NCI-H2196 treated with DMSO at 0.1 percent for 48 hours (cell line): ENCODE measurements around the gene UBA1.

Experiments used
- DNase-seq: peaks from one replicate; lab custom pipeline; 2025; ENCODE audit not compliant: unreplicated experiment; lab: John Stamatoyannopoulos, UW

The UBA1 gene

GRCh38 chrX:47210661-47211425 is 17.2 kb downstream of the UBA1 start:
- no peak for DNase-seq

DNA sequence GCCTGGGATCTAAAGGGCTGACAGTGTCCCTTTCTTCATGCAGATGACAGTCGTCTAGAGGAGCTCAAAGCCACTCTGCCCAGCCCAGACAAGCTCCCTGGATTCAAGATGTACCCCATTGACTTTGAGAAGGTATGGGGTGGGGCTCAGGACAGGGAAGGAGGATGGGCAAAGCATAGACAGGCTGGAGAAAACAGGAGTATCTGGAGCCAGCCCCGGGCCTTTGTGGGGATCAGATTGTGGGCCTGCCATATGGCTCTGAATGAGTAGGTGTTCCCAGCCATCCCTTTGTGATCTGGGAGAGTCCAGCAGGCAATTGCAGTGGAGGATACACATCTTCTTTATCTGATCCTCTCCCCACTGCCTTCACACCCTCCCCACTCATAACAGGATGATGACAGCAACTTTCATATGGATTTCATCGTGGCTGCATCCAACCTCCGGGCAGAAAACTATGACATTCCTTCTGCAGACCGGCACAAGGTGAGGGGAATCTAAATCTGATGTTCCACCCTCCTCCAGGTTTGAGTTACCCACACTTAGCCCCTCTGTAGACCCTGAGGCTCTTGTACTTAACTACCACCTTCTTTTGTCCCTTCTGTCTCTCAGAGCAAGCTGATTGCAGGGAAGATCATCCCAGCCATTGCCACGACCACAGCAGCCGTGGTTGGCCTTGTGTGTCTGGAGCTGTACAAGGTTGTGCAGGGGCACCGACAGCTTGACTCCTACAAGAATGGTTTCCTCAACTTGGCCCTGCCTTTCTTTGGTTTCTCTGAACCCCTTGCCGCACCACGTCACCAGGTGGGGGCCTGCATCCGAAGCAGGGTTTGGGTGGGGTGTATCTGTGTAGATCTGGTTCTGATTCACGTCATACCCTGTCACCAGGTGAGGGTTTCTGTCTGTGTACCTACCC is 19.0 kb downstream of the UBA1 start:
- no peak for DNase-seq

DNA sequence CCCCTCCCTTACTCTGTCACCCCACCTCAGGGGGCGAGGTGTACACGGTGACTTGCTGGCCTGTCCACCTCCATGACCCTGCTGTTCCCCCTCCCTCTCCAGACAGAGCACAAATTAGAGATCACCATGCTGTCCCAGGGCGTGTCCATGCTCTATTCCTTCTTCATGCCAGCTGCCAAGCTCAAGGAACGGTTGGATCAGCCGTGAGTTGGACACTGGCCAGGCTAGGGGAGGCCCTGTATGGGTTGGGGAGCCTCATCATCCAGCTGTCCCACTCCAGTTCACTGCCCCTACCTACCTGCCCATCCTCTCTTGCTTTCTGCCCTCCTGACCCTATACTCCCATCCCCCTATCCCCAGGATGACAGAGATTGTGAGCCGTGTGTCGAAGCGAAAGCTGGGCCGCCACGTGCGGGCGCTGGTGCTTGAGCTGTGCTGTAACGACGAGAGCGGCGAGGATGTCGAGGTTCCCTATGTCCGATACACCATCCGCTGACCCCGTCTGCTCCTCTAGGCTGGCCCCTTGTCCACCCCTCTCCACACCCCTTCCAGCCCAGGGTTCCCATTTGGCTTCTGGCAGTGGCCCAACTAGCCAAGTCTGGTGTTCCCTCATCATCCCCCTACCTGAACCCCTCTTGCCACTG is 20.9 kb downstream of the UBA1 start:
- no peak for DNase-seq

DNA sequence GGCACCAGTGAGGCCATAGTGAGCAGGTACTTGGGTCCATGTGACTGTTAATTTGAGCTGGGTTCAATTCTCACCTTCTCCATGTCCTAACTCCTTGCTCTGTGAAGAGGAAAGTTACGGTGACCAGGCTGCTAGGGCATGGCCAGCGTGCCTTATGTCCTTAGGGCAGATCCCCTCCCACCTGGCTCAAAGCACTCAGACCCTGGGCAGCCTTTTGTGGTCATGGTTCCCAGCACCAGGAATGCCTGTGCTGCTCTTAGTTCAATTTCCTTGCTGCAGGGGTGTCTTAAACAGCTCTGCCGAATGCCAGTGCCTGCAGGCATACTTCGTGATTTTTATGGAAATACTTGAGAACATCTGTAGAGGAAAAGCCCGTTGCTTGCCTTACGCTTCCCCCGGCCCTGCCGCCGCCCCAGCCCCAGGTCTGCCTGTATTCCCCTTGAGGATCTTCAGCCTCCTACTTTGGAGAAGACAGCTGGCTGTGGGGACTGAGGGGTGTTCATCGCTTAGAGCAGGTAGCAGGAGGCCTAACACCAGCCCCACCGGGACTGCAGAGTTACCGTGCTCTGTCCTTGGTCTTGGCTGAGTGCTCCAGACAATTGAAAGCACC is 21.8 kb downstream of the UBA1 start:
- no peak for DNase-seq

DNA sequence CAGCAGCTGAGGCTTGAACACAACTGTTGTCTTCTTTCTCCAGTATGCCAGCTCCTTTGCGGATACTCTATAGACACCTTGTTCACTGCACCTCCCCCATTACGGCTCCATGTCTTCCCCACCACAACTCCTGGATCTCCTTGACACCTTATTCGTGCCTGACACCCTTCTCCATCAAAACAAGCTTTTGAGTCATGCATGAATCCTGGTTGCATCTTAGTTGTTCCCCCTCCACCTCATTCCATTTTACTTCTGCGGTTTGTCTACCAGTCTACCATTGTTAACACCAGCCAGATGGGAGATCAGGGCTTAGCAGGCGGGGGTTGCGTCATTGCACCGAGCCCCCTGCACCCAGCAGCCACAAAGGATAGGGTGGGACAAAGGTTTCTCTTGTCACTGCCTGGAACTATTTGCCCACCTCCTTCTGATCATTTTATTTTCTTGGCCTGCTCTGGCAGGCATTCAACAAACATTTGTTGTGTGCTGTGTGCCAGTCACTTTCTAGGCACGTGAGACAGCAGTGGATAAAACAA is 22.8 kb downstream of the UBA1 start:
- no peak for DNase-seq

DNA sequence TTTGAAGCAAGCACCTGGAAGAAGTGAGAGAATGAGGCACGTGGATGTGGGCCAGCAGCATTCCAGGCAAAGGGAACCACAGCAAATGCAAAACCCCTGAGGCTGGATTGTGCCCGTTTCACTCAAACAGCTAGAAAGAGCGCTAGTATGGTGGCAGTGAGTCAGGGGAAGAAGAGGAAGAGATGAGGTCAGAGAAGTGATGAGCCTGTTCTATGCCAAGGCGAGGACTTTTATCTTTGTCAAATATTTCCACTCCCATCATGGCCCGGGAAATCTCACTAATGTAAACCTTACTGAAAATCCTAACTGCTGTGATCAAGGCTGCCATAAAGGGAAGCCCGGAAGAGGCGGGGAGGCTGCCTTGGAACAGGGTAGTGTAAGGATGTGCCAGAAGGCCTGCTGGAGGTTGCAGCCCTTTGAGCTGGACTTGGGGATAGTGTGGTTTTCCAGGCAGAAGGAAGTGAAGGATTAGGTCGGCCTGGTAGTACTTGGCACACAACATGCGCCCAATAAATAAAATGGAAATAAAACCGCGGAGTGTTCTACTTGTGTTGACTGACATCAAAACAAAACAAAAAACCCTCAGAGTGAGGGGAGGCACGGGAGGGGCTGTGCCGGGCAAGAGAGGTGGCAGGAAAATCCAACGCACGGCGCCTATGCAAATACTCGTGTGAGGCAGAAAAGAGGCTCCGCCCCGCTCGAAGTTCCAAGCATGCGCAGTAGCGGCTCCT is 23.7 kb downstream of the UBA1 start:
- peak; percentile 41 for DNase-seq

GRCh38 chrX:47217852-47218279 is 24.2 kb downstream of the UBA1 start:
- peak; percentile 89 for DNase-seq

- DNase-seq, result peak; percentile 48
These were observed 24.8 kb downstream of the UBA1 start, which contains the start of gene CDK16 for GRCh38 chrX:47218280-47218919. Gene CDK16, plus strand, starts transcription at chrX:47218681. Its CDS starts 4,877 bp downstream, at chrX:47223558.

DNA sequence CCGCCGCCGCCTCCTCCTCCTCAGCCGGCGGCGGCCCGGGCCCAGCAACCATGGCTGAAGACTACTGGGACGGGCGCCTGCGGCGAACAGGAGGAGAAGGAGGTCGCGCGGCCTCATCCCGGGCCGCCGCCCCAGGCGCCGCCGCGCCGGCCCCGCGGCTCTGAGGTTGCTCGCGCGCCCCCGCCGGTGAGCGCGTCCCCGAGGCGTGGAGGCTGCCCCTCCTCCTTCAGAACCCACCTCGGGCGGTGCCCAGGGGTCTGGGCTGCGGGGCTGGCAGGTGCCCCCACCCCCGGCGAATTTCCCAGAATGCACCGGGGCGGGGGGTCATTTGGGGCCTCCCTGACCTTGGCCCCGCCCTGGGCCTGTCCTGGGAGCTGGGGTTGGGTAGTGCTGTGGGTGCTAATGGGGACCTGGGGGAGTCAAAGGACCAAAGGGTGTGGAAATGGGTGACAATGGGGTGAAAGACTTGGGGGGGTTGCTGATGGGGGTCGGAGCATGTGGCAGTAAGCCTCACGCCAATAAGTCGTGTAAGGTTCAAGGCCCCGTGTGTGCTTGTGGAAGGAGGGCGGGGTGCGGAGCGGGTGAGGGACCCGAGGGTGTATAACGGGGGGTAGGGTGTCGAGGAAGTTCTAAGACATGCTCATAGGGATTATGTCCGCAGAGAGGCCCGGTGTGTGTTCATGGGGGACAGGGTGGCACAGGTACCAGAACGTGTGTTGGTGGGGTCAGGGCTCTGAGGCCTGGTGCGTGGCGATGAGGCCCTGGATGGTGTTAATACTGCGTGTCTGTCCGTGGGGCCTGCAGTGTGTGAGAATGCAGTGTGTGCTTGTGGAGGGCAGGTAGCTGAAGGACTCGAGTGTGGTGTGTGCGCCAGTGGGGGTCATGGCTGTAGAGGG is 25.5 kb downstream of the UBA1 start:
- DNase-seq, result no peak

DNA sequence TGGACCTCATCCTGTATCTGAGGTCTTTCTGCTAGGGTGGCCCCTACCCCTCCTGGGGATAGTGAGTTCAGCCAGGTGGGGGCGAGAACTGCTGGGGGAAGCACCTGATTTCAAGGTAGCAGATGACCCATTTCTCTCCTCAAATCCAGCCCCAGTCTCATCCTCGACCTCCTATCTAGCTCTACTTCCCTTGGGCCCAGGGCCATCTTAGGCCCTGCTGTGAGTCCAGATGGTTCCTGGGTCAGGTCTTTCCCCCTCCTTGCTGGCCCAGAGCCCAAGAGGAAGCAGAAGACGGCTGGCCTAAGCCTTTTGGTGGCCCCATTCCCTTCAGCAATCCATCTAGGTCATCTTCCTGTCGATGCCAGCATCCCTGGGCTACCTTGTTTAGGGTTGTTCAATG is 28.1 kb downstream of the UBA1 start:
- no peak for DNase-seq

DNA sequence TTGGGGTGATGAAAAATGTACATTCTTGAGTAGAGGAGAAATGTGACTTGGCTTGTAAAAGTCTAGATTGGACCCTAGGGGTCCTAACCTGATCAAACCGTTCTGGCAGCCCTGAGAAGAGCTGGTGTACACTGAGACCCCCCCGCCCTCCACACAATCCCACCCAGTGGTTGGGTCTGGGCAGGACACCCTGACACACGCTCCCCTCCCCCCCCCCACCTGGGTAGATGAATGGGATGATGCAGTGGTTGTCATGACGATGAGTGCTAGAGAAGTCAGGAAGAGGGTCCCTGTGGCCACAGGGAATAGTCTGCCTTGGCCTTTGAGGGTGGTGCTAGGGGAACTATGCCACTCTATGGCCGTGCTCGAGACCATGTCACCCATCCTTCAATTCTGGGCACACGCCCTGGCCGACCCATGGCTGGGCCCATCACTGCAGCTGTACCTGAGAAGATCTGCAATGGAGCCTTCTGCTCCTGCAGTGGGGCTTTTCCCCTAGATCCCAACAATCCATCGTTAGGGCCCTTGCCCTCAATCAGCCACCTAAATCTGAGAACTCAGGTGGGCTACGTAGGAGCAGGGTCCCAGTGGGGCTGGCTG is 29.2 kb downstream of the UBA1 start:
- no peak for DNase-seq

DNA sequence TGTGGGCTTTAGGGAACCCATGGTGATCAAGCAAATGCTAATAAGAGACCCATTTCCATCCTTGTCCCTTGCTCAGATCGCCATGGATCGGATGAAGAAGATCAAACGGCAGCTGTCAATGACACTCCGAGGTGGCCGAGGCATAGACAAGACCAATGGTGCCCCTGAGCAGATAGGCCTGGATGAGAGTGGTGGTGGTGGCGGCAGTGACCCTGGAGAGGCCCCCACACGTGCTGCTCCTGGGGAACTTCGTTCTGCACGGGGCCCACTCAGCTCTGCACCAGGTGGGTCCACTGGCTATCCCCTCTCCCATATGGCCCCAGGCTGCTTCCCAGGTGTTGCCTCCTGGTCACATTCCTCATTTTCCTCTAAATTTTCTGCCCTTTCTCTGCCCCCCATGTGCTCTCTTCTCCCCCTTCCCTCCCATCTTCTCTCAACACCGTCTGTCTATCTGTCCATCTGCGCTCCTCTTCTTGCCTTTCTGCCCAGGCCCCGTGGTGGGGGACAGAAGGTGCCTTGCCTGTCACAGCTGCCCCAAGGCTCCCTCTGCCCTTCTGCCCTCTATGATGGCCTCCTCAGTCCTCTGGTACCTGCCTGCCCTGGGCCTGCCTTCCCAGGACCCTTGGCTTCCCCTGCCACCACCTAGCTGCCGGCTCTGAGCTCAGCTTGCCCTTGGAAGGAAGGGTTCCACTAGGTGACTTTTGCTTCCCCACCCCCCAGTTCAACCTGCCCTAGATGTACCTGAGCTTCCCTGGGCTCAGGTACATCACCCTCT is 30.0 kb downstream of the UBA1 start:
- DNase-seq, result no peak

DNA sequence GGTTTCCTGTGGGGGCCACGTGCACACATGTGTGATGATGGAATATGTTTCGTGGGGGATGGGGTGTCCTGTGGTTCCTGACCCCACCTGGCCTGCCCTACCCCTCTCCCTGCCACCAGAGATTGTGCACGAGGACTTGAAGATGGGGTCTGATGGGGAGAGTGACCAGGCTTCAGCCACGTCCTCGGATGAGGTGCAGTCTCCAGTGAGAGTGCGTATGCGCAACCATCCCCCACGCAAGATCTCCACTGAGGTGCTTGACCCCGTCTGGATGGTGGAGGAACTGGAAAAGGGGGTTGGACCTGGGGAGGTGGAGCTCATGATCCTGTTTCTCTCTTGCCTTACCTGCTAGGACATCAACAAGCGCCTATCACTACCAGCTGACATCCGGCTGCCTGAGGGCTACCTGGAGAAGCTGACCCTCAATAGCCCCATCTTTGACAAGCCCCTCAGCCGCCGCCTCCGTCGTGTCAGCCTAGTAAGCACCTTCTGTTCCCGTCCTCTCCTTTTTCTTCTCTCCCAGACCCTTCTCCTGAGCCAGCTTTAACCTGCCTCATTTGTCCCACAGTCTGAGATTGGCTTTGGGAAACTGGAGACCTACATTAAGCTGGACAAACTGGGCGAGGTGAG is 30.8 kb downstream of the UBA1 start:
- no peak for DNase-seq

DNA sequence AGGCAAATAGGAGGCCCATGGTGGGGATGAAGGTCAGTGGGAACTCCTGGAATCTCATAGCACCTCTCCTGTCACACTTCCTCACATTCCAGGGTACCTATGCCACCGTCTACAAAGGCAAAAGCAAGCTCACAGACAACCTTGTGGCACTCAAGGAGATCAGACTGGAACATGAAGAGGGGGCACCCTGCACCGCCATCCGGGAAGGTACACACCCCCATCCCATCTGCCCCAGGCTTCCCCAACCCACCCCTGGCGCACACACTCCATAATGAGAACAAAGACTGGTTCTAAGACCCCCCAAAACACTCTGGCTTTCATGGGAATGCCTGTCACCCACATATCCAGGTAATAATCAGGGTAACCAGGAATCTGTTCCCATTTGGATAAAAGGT is 31.3 kb downstream of the UBA1 start:
- DNase-seq, result no peak

DNA sequence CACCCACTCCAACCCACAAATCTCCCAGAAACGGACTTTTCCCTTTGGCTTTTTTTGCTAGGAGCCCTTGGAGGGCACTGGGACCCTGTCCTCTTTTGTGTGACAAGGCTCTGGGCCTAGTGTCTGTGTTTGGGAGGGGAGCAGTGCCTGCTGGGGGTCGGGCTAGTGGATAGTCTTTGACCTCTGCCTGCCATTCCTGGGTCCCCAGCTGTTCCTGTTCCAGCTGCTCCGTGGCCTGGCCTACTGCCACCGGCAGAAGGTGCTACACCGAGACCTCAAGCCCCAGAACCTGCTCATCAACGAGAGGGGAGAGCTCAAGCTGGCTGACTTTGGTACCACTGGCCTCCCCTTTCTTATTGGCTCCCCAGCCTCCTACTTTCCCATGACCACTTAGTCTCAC is 32.4 kb downstream of the UBA1 start:
- no peak for DNase-seq

DNA sequence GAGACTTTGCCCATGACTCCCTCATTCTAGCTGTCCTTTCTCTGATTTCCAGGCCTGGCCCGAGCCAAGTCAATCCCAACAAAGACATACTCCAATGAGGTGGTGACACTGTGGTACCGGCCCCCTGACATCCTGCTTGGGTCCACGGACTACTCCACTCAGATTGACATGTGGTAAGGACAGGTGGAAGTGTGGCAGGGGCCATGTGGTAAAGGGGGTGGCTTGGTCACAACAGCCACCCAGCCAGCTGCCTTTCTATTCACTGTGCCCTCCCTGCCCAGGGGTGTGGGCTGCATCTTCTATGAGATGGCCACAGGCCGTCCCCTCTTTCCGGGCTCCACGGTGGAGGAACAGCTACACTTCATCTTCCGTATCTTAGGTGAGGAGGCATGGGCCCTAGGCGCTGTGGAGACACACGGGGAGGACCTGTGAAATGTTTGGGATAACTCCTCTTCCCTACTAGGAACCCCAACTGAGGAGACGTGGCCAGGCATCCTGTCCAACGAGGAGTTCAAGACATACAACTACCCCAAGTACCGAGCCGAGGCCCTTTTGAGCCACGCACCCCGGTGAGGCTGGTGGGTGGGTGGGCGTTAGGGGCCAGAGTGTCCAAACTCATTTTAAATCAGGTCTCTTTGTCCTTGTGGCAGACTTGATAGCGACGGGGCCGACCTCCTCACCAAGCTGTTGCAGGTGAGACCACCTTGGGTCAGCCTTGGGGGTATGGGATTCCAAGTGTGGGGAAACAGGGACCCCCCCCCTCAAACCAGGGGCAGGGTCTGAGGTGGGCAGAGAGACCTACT is 33.1 kb downstream of the UBA1 start:
- no peak for DNase-seq

GRCh38 chrX:47227334-47227583 is 33.6 kb downstream of the UBA1 start:
- no peak for DNase-seq
